ENCODE results near the gene MPZL3. TPM values are rescaled to one million over a fixed set of nuclear protein-coding genes. Genes with fewer than 3 reads are reported as not detected.
"Not testable (repeated sequence)": the region's sequence is repeated elsewhere in the genome, so short reads cannot be mapped to it uniquely, and the experiment has no call there.

Gene MPZL3
- total RNA-seq, 2 experiments from 2014 or later = 24.5 to 29.8 TPM

GRCh38 chr11:118200901-118201680 lies 51.1 kb downstream of the MPZL3 start:
- H3K27me3 Mint-ChIP-seq = no peaks in the 10 kb centered on the region
- no peak overlapping the region for H3K27ac Mint-ChIP-seq
- peaks cover 20% of the 10 kb centered on the region for H3K36me3 Mint-ChIP-seq
- ATAC-seq (ENCODE audit: low read depth) (peak; percentile 65), DNase-seq (no peak)
- H3K9me3 Mint-ChIP-seq = no peaks in the 10 kb centered on the region
- H3K4me1 Mint-ChIP-seq = peaks cover 27% of the 10 kb centered on the region
- POLR2A ChIA-PET = interaction anchor here (1.2 to 2.7 kb wide), 9 partner anchors 16 to 142 kb away, joined by 3 to 118 read pairs (median 7); partner anchors contain the start of genes CD3D, CD3G, JAML and MPZL2
- H3K4me3 Mint-ChIP-seq = no peak overlapping the region

- no peak overlapping the region for H3K27ac Mint-ChIP-seq
- ATAC-seq (ENCODE audit: low read depth) (no peak), DNase-seq (no peak)
- peaks cover 14% of the 10 kb centered on the region for H3K36me3 Mint-ChIP-seq
- no peak overlapping the region for H3K4me3 Mint-ChIP-seq
- no peaks in the 10 kb centered on the region for H3K9me3 Mint-ChIP-seq
- H3K4me1 Mint-ChIP-seq = peaks cover 21% of the 10 kb centered on the region
- POLR2A ChIA-PET = interaction anchor here (1.2 kb wide), 1 partner anchor 24 kb away, joined by 4 read pairs; the partner anchor contains the start of gene JAML
- no peaks in the 10 kb centered on the region for H3K27me3 Mint-ChIP-seq
Observed at GRCh38 chr11:118200497-118200896, 51.7 kb downstream of the MPZL3 start.

GRCh38 chr11:118199135-118199534 lies 53.0 kb downstream of the MPZL3 start:
- H3K27ac Mint-ChIP-seq = peak overlapping the region; percentile 85

GRCh38 chr11:118198370-118198769 lies 53.8 kb downstream of the MPZL3 start:
- Mint-ChIP-seq H3K36me3 (peaks cover 28% of the 10 kb centered on the region), H3K27me3 (no peaks in the 10 kb centered on the region), H3K27ac (peak overlapping the region; percentile 85), H3K9me3 (no peaks in the 10 kb centered on the region), H3K4me1 (peaks cover 15% of the 10 kb centered on the region), H3K4me3 (peak overlapping the region; percentile 39)
- peak; percentile 88 for DNase-seq
- peak; percentile 15 for ATAC-seq (ENCODE audit: low read depth)
- POLR2A ChIA-PET = interaction anchor here (0.6 to 2.0 kb wide), 23 partner anchors 16 to 239 kb away, joined by 3 to 13 read pairs (median 4); partner anchors contain the start of genes CD3D, CD3E, JAML and MPZL2

More at GRCh38 chr11:118199135-118199534, 53.0 kb downstream of the MPZL3 start:
- no peaks in the 10 kb centered on the region for H3K27me3 Mint-ChIP-seq
- no peaks in the 10 kb centered on the region for H3K9me3 Mint-ChIP-seq
- ATAC-seq (ENCODE audit: low read depth) (no peak), DNase-seq (no peak)
- POLR2A ChIA-PET = interaction anchor here (0.7 to 2.0 kb wide), 14 partner anchors 15 to 238 kb away, joined by 3 to 13 read pairs (median 6); partner anchors contain the start of genes CD3D, CD3E, JAML and MPZL3
- H3K4me3 Mint-ChIP-seq = peak overlapping the region; percentile 39
- peaks cover 21% of the 10 kb centered on the region for H3K36me3 Mint-ChIP-seq
- peaks cover 15% of the 10 kb centered on the region for H3K4me1 Mint-ChIP-seq

GRCh38 chr11:118194835-118195627 lies 57.1 kb downstream of the MPZL3 start:
- H3K4me3 Mint-ChIP-seq = no peak overlapping the region
- H3K27ac Mint-ChIP-seq = no peak overlapping the region
- ATAC-seq (ENCODE audit: low read depth) (no peak), DNase-seq (no peak)
- POLR2A ChIA-PET = interaction anchor here (0.6 kb wide), 1 partner anchor 109 kb away, joined by 3 read pairs; the partner anchor contains the start of gene CD3E
- peaks cover 7% of the 10 kb centered on the region for H3K9me3 Mint-ChIP-seq
- H3K27me3 Mint-ChIP-seq = no peaks in the 10 kb centered on the region
- H3K36me3 Mint-ChIP-seq = peaks cover 53% of the 10 kb centered on the region
- peaks cover 15% of the 10 kb centered on the region for H3K4me1 Mint-ChIP-seq

- POLR2A ChIA-PET = no interaction called here
- Mint-ChIP-seq H3K27ac (no peak overlapping the region), H3K4me3 (no peak overlapping the region)
Observed at GRCh38 chr11:118193910-118194566, 58.1 kb downstream of the MPZL3 start.

GRCh38 chr11:118192817-118193216 lies 59.3 kb downstream of the MPZL3 start:
- H3K9me3 Mint-ChIP-seq; ATAC-seq (ENCODE audit: low read depth); DNase-seq; H3K27ac Mint-ChIP-seq; H3K4me3 Mint-ChIP-seq; POLR2A ChIA-PET; H3K4me1 Mint-ChIP-seq: not testable (repeated sequence)
- H3K27me3 Mint-ChIP-seq = peaks cover 13% of the 10 kb centered on the region
- H3K36me3 Mint-ChIP-seq = peaks cover 49% of the 10 kb centered on the region

More at GRCh38 chr11:118193910-118194566, 58.1 kb downstream of the MPZL3 start:
- H3K27me3 Mint-ChIP-seq = peaks cover 5% of the 10 kb centered on the region
- peaks cover 53% of the 10 kb centered on the region for H3K36me3 Mint-ChIP-seq
- H3K9me3 Mint-ChIP-seq = peaks cover 7% of the 10 kb centered on the region
- no peak for DNase-seq
- no peak for ATAC-seq (ENCODE audit: low read depth)
- peaks cover 11% of the 10 kb centered on the region for H3K4me1 Mint-ChIP-seq

- DNase-seq; ATAC-seq (ENCODE audit: low read depth); H3K9me3 Mint-ChIP-seq; H3K27ac Mint-ChIP-seq; H3K4me1 Mint-ChIP-seq; POLR2A ChIA-PET; H3K4me3 Mint-ChIP-seq: not testable (repeated sequence)
- H3K27me3 Mint-ChIP-seq = peaks cover 17% of the 10 kb centered on the region
- H3K36me3 Mint-ChIP-seq = peaks cover 45% of the 10 kb centered on the region
Observed at GRCh38 chr11:118190942-118191506, 61.1 kb downstream of the MPZL3 start.

- H3K4me1 Mint-ChIP-seq = peaks cover 5% of the 10 kb centered on the region
- no peak overlapping the region for H3K27ac Mint-ChIP-seq
- H3K4me3 Mint-ChIP-seq = no peak overlapping the region
- H3K9me3 Mint-ChIP-seq = peaks cover 4% of the 10 kb centered on the region
- H3K27me3 Mint-ChIP-seq = peaks cover 20% of the 10 kb centered on the region
- peaks cover 7% of the 10 kb centered on the region for H3K36me3 Mint-ChIP-seq
- POLR2A ChIA-PET = no interaction called here
- DNase-seq = no peak
- ATAC-seq (ENCODE audit: low read depth) = no peak
Observed at GRCh38 chr11:118186346-118187107, 65.6 kb downstream of the MPZL3 start.

GRCh38 chr11:118184784-118185579 lies 67.2 kb downstream of the MPZL3 start:
- POLR2A ChIA-PET = interaction anchor here (0.7 kb wide), 1 partner anchor 111 kb away, joined by 3 read pairs; no protein-coding TSS in a partner anchor
- Mint-ChIP-seq H3K4me3 (no peak overlapping the region), H3K27ac (no peak overlapping the region)

GRCh38 chr11:118183691-118184090 lies 68.5 kb downstream of the MPZL3 start:
- H3K9me3 Mint-ChIP-seq; ATAC-seq (ENCODE audit: low read depth); DNase-seq; H3K4me3 Mint-ChIP-seq; H3K27ac Mint-ChIP-seq; H3K36me3 Mint-ChIP-seq; POLR2A ChIA-PET; H3K4me1 Mint-ChIP-seq: not testable (repeated sequence)
- H3K27me3 Mint-ChIP-seq = peaks cover 12% of the 10 kb centered on the region

More at GRCh38 chr11:118184784-118185579, 67.2 kb downstream of the MPZL3 start:
- Mint-ChIP-seq H3K4me1 (peaks cover 5% of the 10 kb centered on the region), H3K36me3 (no peaks in the 10 kb centered on the region), H3K27me3 (peaks cover 20% of the 10 kb centered on the region), H3K9me3 (no peaks in the 10 kb centered on the region)
- ATAC-seq (ENCODE audit: low read depth) (no peak), DNase-seq (no peak)

All from activated naive CD8-positive, alpha-beta T cell treated with anti-CD3 and anti-CD28 coated beads, Interleukin-2, amount 10 ng/mL, durations not matched to agents 7 days and 5 days (primary cell).